T-helper 22 cell (primary cell): ENCODE results near the gene SDR42E1.

ENCODE experiments used
- DNase-seq: peaks from one replicate; pipeline ENCODE4 v3.0.0-alpha.2; 2020; ENCODE audit warnings: low read depth

The SDR42E1 gene

DNA sequence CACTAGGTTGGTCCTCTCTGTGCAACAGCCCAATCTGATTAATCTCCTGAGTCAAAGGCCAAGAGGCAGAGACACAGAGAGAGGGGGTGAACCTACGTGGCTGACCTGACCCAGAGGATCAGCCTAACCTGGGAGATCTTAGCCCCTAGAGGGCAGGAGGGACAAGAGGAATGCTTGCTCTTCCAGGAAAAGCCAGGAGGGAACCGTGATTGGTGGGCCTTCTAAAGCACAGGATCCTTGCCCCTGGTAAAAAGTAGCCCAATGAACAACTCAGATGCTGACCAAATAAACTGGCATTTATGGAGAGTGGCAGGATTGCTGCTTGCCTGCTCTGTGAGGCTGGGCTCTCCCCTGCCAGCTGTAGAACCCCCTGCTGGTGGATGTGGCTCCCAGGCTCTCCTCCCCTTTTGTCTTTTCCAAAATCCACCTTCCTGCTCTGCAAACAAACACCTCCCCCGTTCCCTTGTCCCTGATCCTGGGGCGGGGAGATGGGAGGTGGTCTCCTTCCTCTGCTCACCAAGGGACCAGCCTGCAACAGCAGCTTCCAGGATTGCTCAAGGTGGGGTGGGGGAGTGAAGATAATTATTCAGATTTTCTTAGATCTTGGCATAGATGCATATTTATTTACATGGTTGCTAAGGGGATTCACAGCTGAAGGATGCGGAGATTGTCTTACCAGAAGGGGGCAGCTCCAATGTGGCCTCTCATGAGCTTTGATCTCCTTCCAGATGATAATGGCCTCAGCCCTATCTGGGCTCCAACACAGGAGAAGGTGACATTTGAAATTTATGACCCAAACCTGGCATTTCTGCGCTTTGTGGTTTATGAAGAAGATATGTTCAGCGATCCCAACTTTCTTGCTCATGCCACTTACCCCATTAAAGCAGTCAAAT lies 71.9 kb downstream of the SDR42E1 start:
- no peak for DNase-seq
